Immature natural killer cell (primary cell): ENCODE results near the gene RMND1. TPM values are rescaled to one million over a fixed set of nuclear protein-coding genes. Genes with fewer than 3 reads are reported as not detected.

Experiments used
- DNase-seq, 3 donors: peaks; one replicate each; pipeline ENCODE4 v3.0.0; 2022; ENCODE audit warnings: mixed read lengths in 1 of 3
- H3K27ac Mint-ChIP-seq, 6 donors: one replicate each; pipeline ENCODE4 v1.8.0; 2020; ENCODE audit warnings: mixed read lengths in 6 of 6, mild to moderate bottlenecking in 5 of 6, inconsistent platforms in 4 of 6, moderate library complexity in 3 of 6
- H3K27me3 Mint-ChIP-seq, 3 donors: one replicate each; pipeline ENCODE4 v1.8.0; 2020 to 2021; ENCODE audit warnings: low read depth in 3 of 3, mild to moderate bottlenecking in 3 of 3, mixed read lengths in 3 of 3, moderate library complexity in 3 of 3, inconsistent platforms in 1 of 3
- H3K36me3 Mint-ChIP-seq, 3 donors: one replicate each; pipeline ENCODE4 v1.8.0; 2020; ENCODE audit warnings: mixed read lengths in 3 of 3, inconsistent platforms in 2 of 3, mild to moderate bottlenecking in 2 of 3
- H3K4me1 Mint-ChIP-seq, 2 donors: one replicate each; pipeline ENCODE4 v1.8.0; 2020; ENCODE audit warnings: inconsistent platforms in 2 of 2, mild to moderate bottlenecking in 2 of 2, mixed read lengths in 2 of 2, moderate library complexity in 1 of 2
- H3K4me3 Mint-ChIP-seq, 5 donors: one replicate each; pipeline ENCODE4 v1.8.0; 2020; ENCODE audit warnings: mild to moderate bottlenecking in 5 of 5, mixed read lengths in 5 of 5, inconsistent platforms in 3 of 5, moderate library complexity in 3 of 5
- H3K9me3 Mint-ChIP-seq, 6 donors: one replicate each; pipeline ENCODE4 v1.8.0; 2020; ENCODE audit warnings: mild to moderate bottlenecking in 6 of 6, mixed read lengths in 6 of 6, inconsistent platforms in 4 of 6, moderate library complexity in 3 of 6
- polyA plus RNA-seq, 3 donors: library from polyadenylated mRNA; unstranded; fragments of 300-500 nt; fragmentation: Illumina TruSeq; gene quantifications; one replicate each; pipeline ENCODE4 v1.2.3, GENCODE V29; 2021

RMND1 gene, protein sequence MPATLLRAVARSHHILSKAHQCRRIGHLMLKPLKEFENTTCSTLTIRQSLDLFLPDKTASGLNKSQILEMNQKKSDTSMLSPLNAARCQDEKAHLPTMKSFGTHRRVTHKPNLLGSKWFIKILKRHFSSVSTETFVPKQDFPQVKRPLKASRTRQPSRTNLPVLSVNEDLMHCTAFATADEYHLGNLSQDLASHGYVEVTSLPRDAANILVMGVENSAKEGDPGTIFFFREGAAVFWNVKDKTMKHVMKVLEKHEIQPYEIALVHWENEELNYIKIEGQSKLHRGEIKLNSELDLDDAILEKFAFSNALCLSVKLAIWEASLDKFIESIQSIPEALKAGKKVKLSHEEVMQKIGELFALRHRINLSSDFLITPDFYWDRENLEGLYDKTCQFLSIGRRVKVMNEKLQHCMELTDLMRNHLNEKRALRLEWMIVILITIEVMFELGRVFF
- 10 to 100 TPM in 1 of 3 donors, 1 to 10 TPM in 2; 6.4 to 13.3 (median 7.5) TPM for polyA plus RNA-seq

DNA sequence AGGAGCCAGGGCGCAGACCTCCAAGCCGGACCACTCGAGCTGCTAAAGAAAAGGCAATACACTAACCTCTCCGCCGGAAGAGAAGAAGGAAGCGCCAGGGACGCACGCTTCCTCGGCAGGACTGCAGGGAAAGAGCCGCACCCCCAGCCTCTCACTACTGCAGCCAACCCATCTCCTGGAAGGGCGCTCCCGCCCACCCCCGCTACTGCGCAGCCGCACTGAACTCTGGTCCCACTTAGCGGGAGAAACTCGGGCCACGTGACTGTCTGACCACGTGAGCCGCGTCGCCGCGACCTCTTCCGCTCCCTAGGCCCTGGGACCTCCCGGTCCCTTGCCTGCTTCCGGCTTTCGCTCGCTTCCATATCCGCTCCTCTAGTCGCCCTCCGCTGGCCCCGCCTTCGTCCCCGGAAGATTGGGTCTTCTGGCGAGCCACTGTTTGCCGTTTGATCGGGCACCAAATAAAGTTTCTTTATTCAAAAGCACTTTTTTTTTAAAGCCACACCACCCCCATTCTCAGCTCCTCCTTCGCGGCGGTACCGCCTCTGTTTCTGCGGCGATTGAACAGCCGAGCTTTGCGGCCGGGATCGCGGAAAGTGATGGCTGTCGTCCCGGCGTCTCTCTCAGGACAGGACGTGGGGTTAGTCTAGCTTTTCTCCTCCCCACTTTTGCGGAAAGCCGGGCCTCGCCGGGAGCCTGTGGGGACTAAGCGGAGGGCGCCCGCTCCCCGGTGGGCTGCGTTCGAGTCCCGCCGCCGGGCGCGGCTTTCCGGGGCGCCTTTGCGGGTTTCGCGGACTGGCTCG lies at the start of gene RMND1:
Gene RMND1 (minus strand): TSS at position 177 of the 800 bp plus-strand sequence. CDS start 6,315 bp downstream, outside the sequence.
- Mint-ChIP-seq H3K27ac (peak within 1 kb of the TSS; percentile 86 to 96 (median 94)), H3K9me3 (no peaks in the 10 kb centered on the region), H3K27me3 (peaks cover 10 to 16% (median 11%) of the 10 kb centered on the region in 3 donors), H3K4me3 (peak within 1 kb of the TSS; percentile 89 to 98 (median 96)), H3K36me3 (peaks cover 0 to 3% (median 0%) of the 10 kb centered on the region in 3 donors), H3K4me1 (peaks cover 39 to 61% of the 10 kb centered on the region in 2 donors)
- DNase-seq, result peak; percentile 99

DNA sequence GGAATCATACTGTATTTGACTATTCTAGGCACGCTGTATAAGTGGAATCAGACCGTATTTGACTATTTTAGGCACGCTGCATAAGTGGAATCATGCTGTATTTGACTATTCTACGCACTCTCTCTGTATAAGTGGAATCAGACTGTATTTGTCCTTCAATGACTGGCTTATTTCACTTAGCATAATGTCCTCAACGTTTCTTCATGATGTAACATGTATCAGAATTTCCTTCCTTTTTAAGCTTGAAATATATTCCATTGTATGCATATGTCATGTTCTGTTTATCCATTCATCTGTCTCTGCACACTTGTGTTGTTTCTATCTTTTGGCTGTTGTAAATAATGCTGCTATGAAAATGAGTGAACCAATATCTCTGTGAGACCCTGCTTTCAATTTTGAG lies 47.6 kb upstream of the RMND1 start:
- no peak for DNase-seq
- Mint-ChIP-seq H3K27ac (no peak overlapping the region), H3K4me3 (no peak overlapping the region), H3K4me1 (peaks cover 0 to 5% of the 10 kb centered on the region in 2 donors), H3K36me3 (no peaks in the 10 kb centered on the region), H3K9me3 (no peaks in the 10 kb centered on the region), H3K27me3 (peaks cover 5 to 35% (median 6%) of the 10 kb centered on the region in 3 donors)

DNA sequence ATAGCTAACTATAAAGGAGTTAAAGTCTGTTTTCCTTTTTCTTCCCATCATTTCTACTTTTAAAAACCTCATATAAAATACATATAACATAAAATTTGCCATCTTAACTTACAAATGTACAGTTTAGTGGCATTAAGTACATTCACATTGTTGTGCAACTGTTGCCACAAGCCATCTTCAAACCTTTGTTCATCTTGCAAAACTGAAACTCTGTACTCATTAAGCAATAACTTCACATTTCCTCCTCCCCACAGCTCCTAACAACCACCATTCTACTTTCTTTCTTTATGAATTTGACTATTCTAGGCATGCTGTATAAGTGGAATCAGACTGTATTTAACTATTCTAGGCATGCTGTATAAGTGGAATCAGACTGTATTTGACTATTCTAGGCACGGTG lies 46.4 kb upstream of the RMND1 start:
- Mint-ChIP-seq H3K27ac (no peak overlapping the region), H3K9me3 (no peaks in the 10 kb centered on the region), H3K4me1 (peaks cover 0 to 8% of the 10 kb centered on the region in 2 donors), H3K36me3 (no peaks in the 10 kb centered on the region), H3K4me3 (no peak overlapping the region), H3K27me3 (peaks cover 5 to 40% (median 8%) of the 10 kb centered on the region in 3 donors)
- no peak for DNase-seq

DNA sequence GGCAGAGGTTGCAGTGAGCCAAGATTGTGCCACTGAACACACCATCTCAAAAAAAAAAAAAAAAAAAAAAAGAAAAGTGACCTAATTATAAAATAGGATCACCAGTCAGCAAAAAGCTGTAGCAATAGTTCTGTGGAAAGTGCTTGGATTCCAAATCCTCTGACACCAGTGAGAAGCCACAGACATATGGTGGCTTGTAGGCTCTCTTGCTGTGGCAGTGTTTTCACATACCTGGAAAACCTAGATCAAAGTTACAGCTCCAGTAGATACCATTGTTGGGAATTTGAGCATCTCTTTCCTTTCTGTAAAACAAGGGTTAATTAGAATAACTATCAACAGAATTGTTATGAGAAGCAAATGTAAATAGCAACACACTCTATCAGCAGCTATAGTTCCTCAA lies 46.0 kb upstream of the RMND1 start:
- Mint-ChIP-seq H3K36me3 (no peaks in the 10 kb centered on the region), H3K9me3 (no peaks in the 10 kb centered on the region), H3K4me3 (no peak overlapping the region), H3K27me3 (peaks cover 7 to 43% (median 11%) of the 10 kb centered on the region in 3 donors), H3K4me1 (peaks cover 2 to 8% of the 10 kb centered on the region in 2 donors), H3K27ac (no peak overlapping the region)
- no peak for DNase-seq

DNA sequence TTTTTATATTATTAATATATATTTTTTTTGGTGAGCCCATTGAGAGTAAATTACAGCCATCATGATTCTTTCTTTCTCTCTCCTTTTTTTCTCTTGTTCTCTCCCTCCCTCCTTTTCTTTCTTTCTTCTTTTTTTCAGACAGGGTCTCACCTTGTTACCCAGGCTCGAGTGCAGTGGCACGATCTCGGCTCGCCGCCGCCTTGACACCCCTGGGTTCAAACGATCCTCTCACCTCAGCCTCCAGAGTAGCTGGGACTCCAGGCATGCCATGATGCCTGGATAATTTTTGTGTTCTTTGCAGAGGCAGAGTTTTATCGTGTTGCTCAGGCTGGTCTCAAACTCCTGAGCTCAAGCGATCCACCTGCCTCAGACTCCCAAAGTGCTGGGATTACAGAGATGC lies 43.5 kb upstream of the RMND1 start:
- H3K27me3 Mint-ChIP-seq, result peaks cover 5 to 57% (median 17%) of the 10 kb centered on the region in 3 donors
- no peak overlapping the region for H3K4me3 Mint-ChIP-seq
- no peak for DNase-seq
- H3K9me3 Mint-ChIP-seq, result no peaks in the 10 kb centered on the region
- no peaks in the 10 kb centered on the region for H3K36me3 Mint-ChIP-seq
- H3K4me1 Mint-ChIP-seq, result peaks cover 2 to 8% of the 10 kb centered on the region in 2 donors
- H3K27ac Mint-ChIP-seq, result no peak overlapping the region

DNA sequence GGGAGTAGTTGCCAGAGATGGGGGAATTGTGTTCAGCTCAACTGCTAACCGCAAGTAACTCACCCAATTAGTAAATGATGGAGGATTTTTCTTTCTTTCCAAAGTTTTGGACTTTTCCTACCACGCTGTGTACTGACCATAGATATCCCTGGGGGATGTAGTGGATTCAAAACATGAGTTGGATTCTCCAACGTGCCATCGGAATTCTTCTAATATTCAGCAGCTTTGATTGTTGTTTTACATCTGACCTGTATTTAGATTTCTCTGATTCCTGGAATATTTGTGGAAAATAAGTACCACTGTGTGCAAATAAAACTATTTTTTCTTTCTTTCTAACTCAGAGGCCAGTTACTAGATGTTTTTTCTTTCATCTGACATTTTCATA lies 43.0 kb upstream of the RMND1 start:
- Mint-ChIP-seq H3K4me1 (peaks cover 2 to 8% of the 10 kb centered on the region in 2 donors), H3K27ac (no peak overlapping the region), H3K27me3 (peaks cover 5 to 55% (median 17%) of the 10 kb centered on the region in 3 donors), H3K4me3 (peak overlapping the region in 3 of 5 donors; percentile 25 to 49 (median 36)), H3K36me3 (no peaks in the 10 kb centered on the region), H3K9me3 (no peaks in the 10 kb centered on the region)
- DNase-seq, result no peak

DNA sequence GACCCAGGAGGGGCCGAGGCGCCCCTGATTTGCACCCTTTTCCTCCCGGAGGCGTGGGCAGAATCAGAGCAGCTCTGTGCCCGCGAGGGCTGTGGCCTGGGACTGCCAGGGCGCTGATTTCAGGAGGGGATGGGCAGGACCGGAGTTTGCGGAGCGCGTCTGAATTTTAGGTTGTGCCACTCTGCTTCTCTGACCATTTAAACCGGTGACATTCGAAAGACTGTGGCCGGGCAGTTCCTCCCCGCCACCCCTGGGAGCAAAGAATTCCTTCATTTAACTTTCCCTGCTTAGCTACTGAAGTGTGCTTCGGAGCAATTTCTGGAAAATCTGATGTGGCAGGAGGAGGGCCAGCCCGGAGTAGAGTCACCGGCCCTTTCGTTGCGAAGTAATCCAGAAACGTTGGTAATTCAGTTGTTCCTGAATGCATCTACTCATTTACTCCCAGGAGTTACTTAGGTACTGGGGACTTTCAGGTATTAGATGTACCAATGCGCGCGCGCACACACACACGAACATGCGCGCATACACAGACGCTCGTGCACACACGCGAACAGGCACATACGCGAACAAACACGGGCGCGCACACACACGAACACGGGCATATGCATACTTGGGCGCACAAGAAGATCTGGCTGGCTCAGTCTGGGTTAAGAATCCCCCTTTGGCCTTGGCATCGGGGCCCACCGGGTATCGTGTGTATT lies 42.5 kb upstream of the RMND1 start:
- H3K27me3 Mint-ChIP-seq, result peaks cover 5 to 51% (median 15%) of the 10 kb centered on the region in 3 donors
- H3K4me3 Mint-ChIP-seq, result peak overlapping the region; percentile 18 to 56 (median 36)
- DNase-seq, result no peak
- no peaks in the 10 kb centered on the region for H3K9me3 Mint-ChIP-seq
- peaks cover 2 to 8% of the 10 kb centered on the region in 2 donors for H3K4me1 Mint-ChIP-seq
- H3K36me3 Mint-ChIP-seq, result no peaks in the 10 kb centered on the region
- no peak overlapping the region for H3K27ac Mint-ChIP-seq

DNA sequence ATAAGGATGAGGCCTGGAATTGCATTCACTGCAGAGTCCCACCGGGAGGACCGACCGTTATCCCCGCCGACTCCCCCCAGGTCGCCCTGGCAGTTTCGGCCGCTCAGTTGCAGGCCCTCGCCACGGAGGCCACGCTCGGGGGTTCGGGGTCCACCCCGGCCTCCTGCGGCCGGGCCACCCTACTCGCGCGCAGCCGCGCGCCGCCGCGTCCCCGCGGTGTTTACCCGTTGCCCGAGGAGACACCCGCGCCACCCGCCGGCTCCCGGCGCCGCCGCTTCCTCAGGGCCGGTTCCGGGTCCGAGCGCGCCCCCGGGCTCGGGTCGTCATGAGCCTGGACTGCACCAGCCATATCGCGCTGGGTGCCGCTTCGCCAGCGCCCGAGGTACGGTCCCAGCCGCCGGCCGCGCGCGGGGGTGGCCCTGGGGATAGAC lies 41.9 kb upstream of the RMND1 start, which contains the start of gene CCDC170:
Gene CCDC170 (plus strand): TSS at position 214 of the 431 bp plus-strand sequence. CDS start 112 bp downstream, at position 326.
- peak in 1 of 3 donors; percentile 6 for DNase-seq
- Mint-ChIP-seq H3K36me3 (no peaks in the 10 kb centered on the region), H3K4me3 (peak within 1 kb of the TSS; percentile 33 to 56 (median 49)), H3K27me3 (peaks cover 5 to 51% (median 15%) of the 10 kb centered on the region in 3 donors), H3K4me1 (peaks cover 2 to 8% of the 10 kb centered on the region in 2 donors), H3K27ac (no peak within 1 kb of the TSS), H3K9me3 (no peaks in the 10 kb centered on the region)

DNA sequence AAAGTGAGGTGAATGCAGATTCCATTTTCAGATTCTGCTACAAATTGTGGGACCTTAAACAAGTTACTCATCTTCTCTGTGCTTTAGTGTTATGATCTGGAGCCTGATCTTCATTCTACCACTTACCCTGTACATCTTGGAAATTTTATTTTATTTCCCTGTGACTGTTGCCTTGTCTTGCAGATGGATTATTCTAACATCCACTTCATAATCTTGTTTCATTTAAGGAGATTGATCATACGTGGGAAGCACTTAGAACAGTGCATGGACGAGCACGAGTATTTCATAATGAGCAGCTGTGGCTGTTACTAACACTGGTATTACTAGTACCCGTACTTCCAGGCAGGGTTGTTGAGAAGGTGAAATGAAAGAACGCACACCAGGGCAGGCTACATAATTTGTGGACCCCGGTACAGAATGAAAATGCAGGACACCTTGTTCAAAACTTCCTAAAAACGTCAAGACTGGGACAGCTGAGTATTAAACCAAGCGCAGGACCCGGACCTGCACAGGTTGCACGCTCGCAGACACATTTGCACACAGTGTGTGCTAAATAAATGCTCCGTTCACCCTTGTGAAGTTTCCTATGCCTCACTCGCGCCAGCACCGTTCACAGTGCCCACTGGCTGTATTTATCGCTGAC lies 41.4 kb upstream of the RMND1 start:
- Mint-ChIP-seq H3K36me3 (no peaks in the 10 kb centered on the region), H3K4me1 (peaks cover 2 to 8% of the 10 kb centered on the region in 2 donors), H3K9me3 (no peaks in the 10 kb centered on the region), H3K27me3 (peaks cover 5 to 46% (median 15%) of the 10 kb centered on the region in 3 donors), H3K27ac (no peak overlapping the region), H3K4me3 (peak overlapping the region in 4 of 5 donors; percentile 27 to 51 (median 38))
- DNase-seq, result no peak

DNA sequence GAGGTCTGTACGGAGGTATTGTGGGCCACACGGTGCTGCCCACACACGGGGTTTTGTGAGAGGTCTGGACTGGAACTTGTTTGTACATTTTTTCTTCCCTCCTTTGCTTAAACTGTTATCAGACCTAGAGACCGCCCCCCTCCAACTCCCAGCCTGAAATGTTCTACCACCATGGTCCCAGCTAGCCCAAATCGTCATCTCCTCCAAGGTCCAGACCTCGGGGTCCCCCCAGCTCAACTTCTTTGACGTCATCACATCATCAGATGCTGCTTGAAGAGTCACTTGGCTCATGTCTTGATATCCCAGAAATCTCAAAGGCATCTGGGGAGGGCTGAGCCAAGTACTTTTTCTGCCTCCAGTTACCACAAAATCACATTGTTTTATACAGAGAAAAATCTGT lies 39.1 kb upstream of the RMND1 start:
- no peak for DNase-seq
- H3K4me1 Mint-ChIP-seq, result peaks cover 2 to 8% of the 10 kb centered on the region in 2 donors
- H3K27ac Mint-ChIP-seq, result no peak overlapping the region
- H3K36me3 Mint-ChIP-seq, result no peaks in the 10 kb centered on the region
- H3K27me3 Mint-ChIP-seq, result peaks cover 5 to 34% (median 13%) of the 10 kb centered on the region in 3 donors
- no peak overlapping the region for H3K4me3 Mint-ChIP-seq
- H3K9me3 Mint-ChIP-seq, result no peaks in the 10 kb centered on the region

DNA sequence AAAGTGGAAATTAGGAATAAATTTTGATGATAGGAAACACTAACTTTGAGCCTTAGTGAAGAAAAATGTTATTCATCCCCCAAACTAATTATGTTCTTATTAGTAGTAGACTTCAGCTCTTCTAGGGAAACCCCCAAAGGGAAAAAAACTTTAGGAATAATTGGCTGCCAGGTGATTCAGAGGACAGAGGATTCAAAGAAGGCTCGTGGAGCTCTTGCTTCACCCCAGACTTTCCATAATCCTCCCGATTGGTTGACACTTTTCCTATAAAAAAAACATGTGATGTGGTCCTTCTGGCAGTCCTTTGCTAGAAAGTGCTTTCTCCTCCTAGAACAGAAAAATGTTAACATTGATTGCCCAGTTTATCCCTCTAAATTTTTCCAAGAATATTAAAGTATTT lies 36.3 kb upstream of the RMND1 start:
- H3K4me1 Mint-ChIP-seq, result peaks cover 0 to 1% of the 10 kb centered on the region in 2 donors
- H3K9me3 Mint-ChIP-seq, result no peaks in the 10 kb centered on the region

DNA sequence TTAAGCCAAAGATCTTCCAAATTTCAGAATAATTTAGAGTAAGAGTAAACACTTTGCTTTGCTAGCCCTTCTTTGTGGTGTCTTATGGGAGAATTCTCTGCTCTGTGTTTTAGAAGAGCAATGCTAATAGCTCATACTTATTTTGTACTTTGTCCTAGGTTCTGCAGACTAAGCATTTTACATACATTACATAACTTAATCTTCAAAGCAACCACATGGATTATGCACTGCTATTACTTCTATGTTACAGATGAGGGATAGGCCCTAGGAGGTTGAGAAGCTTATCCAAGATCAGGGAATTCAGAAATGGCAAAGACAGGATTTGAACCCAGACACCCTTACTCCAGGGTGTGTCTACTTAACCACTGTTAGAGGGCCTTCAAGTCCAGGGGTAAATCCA lies 32.1 kb upstream of the RMND1 start:
- no peak for DNase-seq
- Mint-ChIP-seq H3K27ac (peak overlapping the region in 2 of 6 donors; percentile 36 to 54), H3K9me3 (no peaks in the 10 kb centered on the region), H3K4me3 (no peak overlapping the region), H3K27me3 (no peaks in the 10 kb centered on the region), H3K36me3 (peaks cover 0 to 4% (median 0%) of the 10 kb centered on the region in 3 donors), H3K4me1 (peaks cover 16 to 19% of the 10 kb centered on the region in 2 donors)

More for the DNA sequence above, 36.3 kb upstream of the RMND1 start:
- DNase-seq, result no peak
- Mint-ChIP-seq H3K4me3 (no peak overlapping the region), H3K36me3 (peaks cover 0 to 4% (median 0%) of the 10 kb centered on the region in 3 donors), H3K27me3 (peaks cover 2 to 16% (median 8%) of the 10 kb centered on the region in 3 donors), H3K27ac (no peak overlapping the region)

DNA sequence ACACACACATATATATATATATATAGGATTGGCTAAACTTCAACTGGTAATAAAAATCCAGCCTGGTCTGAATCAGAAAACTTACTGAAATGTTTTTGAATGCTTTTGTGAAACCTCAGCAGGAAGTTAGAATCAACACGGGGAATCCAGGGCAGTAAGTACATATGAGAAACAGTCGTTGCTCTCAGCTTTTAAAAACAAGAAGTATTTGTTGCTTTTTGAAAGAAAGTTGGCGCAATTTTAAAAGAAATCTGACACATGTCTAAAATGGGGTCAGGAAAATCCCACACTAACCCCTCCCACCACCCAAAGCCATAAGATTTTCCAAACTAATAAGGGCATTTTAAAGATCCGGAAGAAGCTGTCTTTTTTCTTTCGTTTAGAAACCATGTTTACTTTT lies 30.4 kb upstream of the RMND1 start:
- H3K27ac Mint-ChIP-seq, result peak overlapping the region; percentile 79 to 95 (median 94)
- DNase-seq, result peak in 2 of 3 donors; percentile 9 to 10
- H3K4me3 Mint-ChIP-seq, result peak overlapping the region; percentile 79 to 91 (median 88)
- H3K4me1 Mint-ChIP-seq, result peaks cover 16 to 19% of the 10 kb centered on the region in 2 donors
- H3K9me3 Mint-ChIP-seq, result no peaks in the 10 kb centered on the region
- H3K27me3 Mint-ChIP-seq, result no peaks in the 10 kb centered on the region
- H3K36me3 Mint-ChIP-seq, result peaks cover 0 to 4% (median 0%) of the 10 kb centered on the region in 3 donors
